Retinal pigment epithelial cell (primary cell): ENCODE data around the gene LPIN2.

Experiments
- DNase-seq: peaks from one replicate; pipeline ENCODE4 v3.0.0-alpha.2; 2010; ENCODE audit warnings: low read depth
- H3K4me3 ChIP-seq: 2 replicates; pipeline ENCODE4 v1.5.1; 2011; ENCODE audit warnings: mild to moderate bottlenecking, low read length, control low read depth, moderate library complexity
- CTCF ChIP-seq: conservative IDR thresholded peaks from 2 replicates; pipeline ENCODE4 v1.5.1; 2011; ENCODE audit warnings: low read depth, low read length, control low read depth, inconsistent platforms

LPIN2 gene

GRCh38 chr18:3013024-3013804, at the start of gene LPIN2:
LPIN2 (minus strand) TSS chr18:3013144; CDS start chr18:2960840, 52,304 bp downstream.
- peak within 1 kb of the TSS; percentile 76 for H3K4me3 ChIP-seq
- no peak for TF ChIP-seq CTCF

GRCh38 chr18:3061581-3062312, 48.8 kb upstream of the LPIN2 start:
- DNase-seq: no peak
- H3K4me3 ChIP-seq: no peak overlapping the region
- no peak for TF ChIP-seq CTCF

More at GRCh38 chr18:3013024-3013804, at the start of gene LPIN2:
- DNase-seq: peak; percentile 91

- no peak for DNase-seq
- TF ChIP-seq CTCF: no peak
- H3K4me3 ChIP-seq: no peak overlapping the region
Observed at GRCh38 chr18:3060667-3061580, 48.0 kb upstream of the LPIN2 start.

- no peak for TF ChIP-seq CTCF
- no peak for DNase-seq
- H3K4me3 ChIP-seq: no peak overlapping the region
Observed at GRCh38 chr18:3059272-3059671, 46.3 kb upstream of the LPIN2 start.

GRCh38 chr18:3058328-3059191, 45.6 kb upstream of the LPIN2 start:
- DNase-seq: no peak
- TF ChIP-seq CTCF: no peak
- H3K4me3 ChIP-seq: no peak overlapping the region

GRCh38 chr18:3057526-3057925, 44.6 kb upstream of the LPIN2 start:
- no peak for DNase-seq
- no peak overlapping the region for H3K4me3 ChIP-seq
- no peak for TF ChIP-seq CTCF
